PC-9 (cell line): ENCODE results near the gene HHAT.

Experiments used
- CTCF ChIP-seq: fragments of 200-600 bp; sonication (generic); conservative IDR thresholded peaks from 2 replicates; pipeline ENCODE4 v1.6.1; 2017; ENCODE audit warnings: mixed run types, antibody characterized with exemption, mild to moderate bottlenecking, moderate library complexity
- EZH2 ChIP-seq: fragments of 200-600 bp; sonication (generic); IDR thresholded peaks from 2 replicates; pipeline ENCODE4 v1.8.0; 2017; ENCODE audit warnings: antibody characterized with exemption, low read depth

- no peak for TF ChIP-seq CTCF
- TF ChIP-seq EZH2, result no peak
Measured at GRCh38 chr1:210417881-210418280, 89.2 kb downstream of the HHAT start.
